GM19035 (cell line): Measurements from ENCODE around the gene HRCT1.

Experiments
- ATAC-seq: cut with Tn5 transposase; IDR thresholded peaks from one replicate; pipeline ENCODE4 v1.9.1; 2021; ENCODE audit not compliant: unreplicated experiment

HRCT1 gene

GRCh38 chr9:35940458-35941407 is 34.7 kb downstream of the HRCT1 start:
- no peak for ATAC-seq

- ATAC-seq = no peak
These were observed 36.3 kb downstream of the HRCT1 start for GRCh38 chr9:35942286-35942685.

GRCh38 chr9:35944173-35944572 is 38.2 kb downstream of the HRCT1 start:
- no peak for ATAC-seq

GRCh38 chr9:35944841-35945240 is 38.8 kb downstream of the HRCT1 start:
- no peak for ATAC-seq

- ATAC-seq = no peak
These were observed 39.5 kb downstream of the HRCT1 start for GRCh38 chr9:35945341-35946018.

DNA sequence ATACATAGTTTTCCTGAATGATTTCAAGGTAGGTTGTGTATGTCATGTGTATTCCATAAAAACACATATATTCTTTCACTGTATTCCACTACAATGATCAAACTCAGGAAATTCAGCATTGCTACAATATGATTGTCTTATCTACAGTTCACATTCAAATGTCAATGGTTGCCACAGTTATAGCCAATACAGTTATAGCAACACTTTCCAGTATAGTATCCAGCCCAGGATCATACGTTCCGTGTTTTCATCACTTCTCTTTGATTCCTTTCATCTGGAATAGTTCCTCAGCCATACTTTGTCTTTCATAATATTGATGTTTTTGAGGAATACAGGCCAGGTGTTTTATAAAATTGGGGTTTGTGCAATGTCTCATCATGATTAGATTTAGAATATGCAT is 42.4 kb downstream of the HRCT1 start:
- ATAC-seq = no peak

- no peak for ATAC-seq
These were observed 42.9 kb downstream of the HRCT1 start for GRCh38 chr9:35948901-35949318.

DNA sequence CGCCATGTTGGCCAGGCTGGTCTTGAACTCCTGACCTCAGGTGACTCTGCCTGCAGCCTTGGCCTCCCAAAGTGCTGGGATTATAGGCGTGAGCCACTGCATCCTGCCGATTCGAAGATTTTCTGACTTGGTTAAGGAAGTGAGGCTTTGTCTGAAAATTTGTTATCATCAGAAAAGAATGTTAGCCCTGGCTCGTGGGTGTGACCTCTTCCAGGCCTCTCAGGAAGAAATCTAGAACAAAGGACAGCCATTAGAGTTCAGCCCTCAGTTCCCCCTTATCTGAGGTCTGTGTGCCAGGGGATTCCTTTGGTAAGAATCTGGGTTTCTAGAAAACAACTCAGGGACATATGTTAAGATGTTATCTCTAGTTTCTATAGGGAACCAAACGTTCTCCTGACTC is 45.7 kb downstream of the HRCT1 start:
- ATAC-seq = no peak

DNA sequence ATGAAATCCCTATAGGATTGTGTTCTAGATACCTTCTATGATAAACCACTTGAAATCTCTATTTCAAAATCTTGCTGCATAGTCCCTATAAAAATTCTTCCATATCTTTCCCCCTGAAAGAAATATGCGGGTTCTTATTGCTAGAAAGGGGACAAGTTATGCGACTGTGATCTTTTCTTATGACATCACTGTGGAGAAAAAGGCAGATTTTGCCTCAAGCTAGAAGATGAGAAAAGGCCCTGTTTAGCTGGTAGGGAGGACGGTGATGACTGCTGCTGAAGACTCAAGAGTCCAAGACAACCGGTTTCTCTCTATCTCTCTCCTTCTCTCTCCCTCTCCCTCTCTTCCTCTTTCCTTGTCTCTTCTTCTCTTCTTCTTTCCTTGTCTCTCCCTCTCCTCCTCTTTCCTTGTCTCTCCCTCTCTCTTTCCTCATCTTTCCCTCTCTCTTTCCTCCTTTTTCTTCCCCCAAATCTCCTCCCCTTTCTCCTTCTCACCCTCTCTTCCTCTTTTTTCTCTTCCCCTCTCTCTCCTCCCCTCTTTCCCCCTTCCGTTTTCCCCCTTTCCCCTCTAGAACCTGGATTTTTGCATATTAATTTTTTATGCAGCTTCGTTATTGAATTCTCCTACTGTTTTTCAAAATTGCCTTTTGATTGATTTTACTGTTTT is 46.7 kb downstream of the HRCT1 start:
- ATAC-seq = no peak

GRCh38 chr9:35954942-35955546 is 49.0 kb downstream of the HRCT1 start:
- no peak for ATAC-seq

- no peak for ATAC-seq
These were observed 50.6 kb downstream of the HRCT1 start for GRCh38 chr9:35956651-35957050.
